ENCODE measurements around the gene NES.

NES gene

GRCh38 chr1:156705918-156706656 lies 28.9 kb upstream of the NES start (continued):
- TF ChIP-seq, protein P1, sequence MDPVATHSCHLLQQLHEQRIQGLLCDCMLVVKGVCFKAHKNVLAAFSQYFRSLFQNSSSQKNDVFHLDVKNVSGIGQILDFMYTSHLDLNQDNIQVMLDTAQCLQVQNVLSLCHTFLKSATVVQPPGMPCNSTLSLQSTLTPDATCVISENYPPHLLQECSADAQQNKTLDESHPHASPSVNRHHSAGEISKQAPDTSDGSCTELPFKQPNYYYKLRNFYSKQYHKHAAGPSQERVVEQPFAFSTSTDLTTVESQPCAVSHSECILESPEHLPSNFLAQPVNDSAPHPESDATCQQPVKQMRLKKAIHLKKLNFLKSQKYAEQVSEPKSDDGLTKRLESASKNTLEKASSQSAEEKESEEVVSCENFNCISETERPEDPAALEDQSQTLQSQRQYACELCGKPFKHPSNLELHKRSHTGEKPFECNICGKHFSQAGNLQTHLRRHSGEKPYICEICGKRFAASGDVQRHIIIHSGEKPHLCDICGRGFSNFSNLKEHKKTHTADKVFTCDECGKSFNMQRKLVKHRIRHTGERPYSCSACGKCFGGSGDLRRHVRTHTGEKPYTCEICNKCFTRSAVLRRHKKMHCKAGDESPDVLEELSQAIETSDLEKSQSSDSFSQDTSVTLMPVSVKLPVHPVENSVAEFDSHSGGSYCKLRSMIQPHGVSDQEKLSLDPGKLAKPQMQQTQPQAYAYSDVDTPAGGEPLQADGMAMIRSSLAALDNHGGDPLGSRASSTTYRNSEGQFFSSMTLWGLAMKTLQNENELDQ (tag by site-specific recombination; IDR thresholded peaks at IDR 0.05; ENCODE audit: low read depth) = no peak
- no peak; the same call in 1 of the 2 replicates for TF ChIP-seq ZNF24 (tag by site-specific recombination; IDR thresholded peaks at IDR 0.05)
- no peak for TF ChIP-seq ZNF530 (tag by site-specific recombination; IDR thresholded peaks at IDR 0.05; ENCODE audit: low read depth)
- no peak for TF ChIP-seq PRDM1 (tag by site-specific recombination; IDR thresholded peaks at IDR 0.05)
- no peak for TF ChIP-seq PRDM4 (tag by site-specific recombination; IDR thresholded peaks at IDR 0.05)
- TF ChIP-seq KLF1 (tag by site-specific recombination; IDR thresholded peaks at IDR 0.05) = peak; percentile 44
- no peak for TF ChIP-seq ZNF169 (tag by site-specific recombination; IDR thresholded peaks at IDR 0.05)
- TF ChIP-seq, protein P2, sequence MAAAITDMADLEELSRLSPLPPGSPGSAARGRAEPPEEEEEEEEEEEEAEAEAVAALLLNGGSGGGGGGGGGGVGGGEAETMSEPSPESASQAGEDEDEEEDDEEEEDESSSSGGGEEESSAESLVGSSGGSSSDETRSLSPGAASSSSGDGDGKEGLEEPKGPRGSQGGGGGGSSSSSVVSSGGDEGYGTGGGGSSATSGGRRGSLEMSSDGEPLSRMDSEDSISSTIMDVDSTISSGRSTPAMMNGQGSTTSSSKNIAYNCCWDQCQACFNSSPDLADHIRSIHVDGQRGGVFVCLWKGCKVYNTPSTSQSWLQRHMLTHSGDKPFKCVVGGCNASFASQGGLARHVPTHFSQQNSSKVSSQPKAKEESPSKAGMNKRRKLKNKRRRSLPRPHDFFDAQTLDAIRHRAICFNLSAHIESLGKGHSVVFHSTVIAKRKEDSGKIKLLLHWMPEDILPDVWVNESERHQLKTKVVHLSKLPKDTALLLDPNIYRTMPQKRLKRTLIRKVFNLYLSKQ (tag by site-specific recombination; IDR thresholded peaks at IDR 0.05; ENCODE audit: borderline replicate concordance) = no peak
- peak; percentile 93 for TF ChIP-seq ZNF335 (tag by site-specific recombination; conservative IDR thresholded peaks at IDR 0.05)
- no peak for TF ChIP-seq ZNF23 (tag by site-specific recombination; IDR thresholded peaks at IDR 0.05; ENCODE audit: borderline replicate concordance)
- no peak for TF ChIP-seq ZNF362 (tag by site-specific recombination; IDR thresholded peaks at IDR 0.05)
- peak; percentile 68; the same call in 1 of the 2 replicates for TF ChIP-seq ZNF391 (tag by site-specific recombination; IDR thresholded peaks at IDR 0.05; ENCODE audit: borderline replicate concordance, low read depth)
- no peak for TF ChIP-seq ZNF623 (tag by site-specific recombination; IDR thresholded peaks at IDR 0.05)
- TF ChIP-seq, protein P3, sequence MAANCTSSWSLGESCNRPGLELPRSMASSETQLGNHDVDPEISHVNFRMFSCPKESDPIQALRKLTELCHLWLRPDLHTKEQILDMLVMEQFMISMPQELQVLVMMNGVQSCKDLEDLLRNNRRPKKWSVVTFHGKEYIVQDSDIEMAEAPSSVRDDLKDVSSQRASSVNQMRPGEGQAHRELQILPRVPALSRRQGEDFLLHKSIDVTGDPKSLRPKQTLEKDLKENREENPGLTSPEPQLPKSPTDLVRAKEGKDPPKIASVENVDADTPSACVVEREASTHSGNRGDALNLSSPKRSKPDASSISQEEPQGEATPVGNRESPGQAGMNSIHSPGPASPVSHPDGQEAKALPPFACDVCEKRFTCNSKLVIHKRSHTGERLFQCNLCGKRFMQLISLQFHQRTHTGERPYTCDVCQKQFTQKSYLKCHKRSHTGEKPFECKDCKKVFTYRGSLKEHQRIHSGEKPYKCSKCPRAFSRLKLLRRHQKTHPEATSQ (tag by site-specific recombination; IDR thresholded peaks at IDR 0.05) = 0 out of 2 replicates have a peak, but pooled peaks have one; percentile 20
- TF ChIP-seq ZNF596 (tag by site-specific recombination; IDR thresholded peaks at IDR 0.05) = 0 out of 2 replicates have a peak, but pooled peaks have one; percentile 35
- no peak for TF ChIP-seq ZSCAN16 (tag by site-specific recombination; IDR thresholded peaks at IDR 0.05)
- peak; percentile 56; the same call in 1 of the 2 replicates for TF ChIP-seq ZNF394 (tag by site-specific recombination; IDR thresholded peaks at IDR 0.05; ENCODE audit: borderline replicate concordance)
- TF ChIP-seq YY1 (tag by site-specific recombination; IDR thresholded peaks at IDR 0.05) = no peak
- TF ChIP-seq ZNF660 (tag by site-specific recombination; IDR thresholded peaks at IDR 0.05) = no peak; the same call in 1 of the 2 replicates
- no peak for TF ChIP-seq ZNF214 (tag by site-specific recombination; IDR thresholded peaks at IDR 0.05; ENCODE audit: borderline replicate concordance)
- TF ChIP-seq ZNF791 (tag by site-specific recombination; IDR thresholded peaks at IDR 0.05) = 0 out of 2 replicates have a peak, but pooled peaks have one; percentile 12
- TF ChIP-seq ZNF148 (tag by site-specific recombination; IDR thresholded peaks at IDR 0.05; ENCODE audit: borderline replicate concordance) = no peak
- TF ChIP-seq ZNF423 (tag by site-specific recombination; IDR thresholded peaks at IDR 0.05) = peak; percentile 81
- TF ChIP-seq GFI1B (tag by site-specific recombination; IDR thresholded peaks at IDR 0.05) = no peak

Data from HEK293 (cell line).